NOMO-1 (cell line): Measurements from ENCODE around the gene TVP23A.

Experiments used
- DNase-seq, 2 experiments: peaks; one replicate each; lab custom pipeline; 2025; ENCODE audit not compliant: unreplicated experiment in 2 of 2; lab: John Stamatoyannopoulos, UW

Gene TVP23A

DNA sequence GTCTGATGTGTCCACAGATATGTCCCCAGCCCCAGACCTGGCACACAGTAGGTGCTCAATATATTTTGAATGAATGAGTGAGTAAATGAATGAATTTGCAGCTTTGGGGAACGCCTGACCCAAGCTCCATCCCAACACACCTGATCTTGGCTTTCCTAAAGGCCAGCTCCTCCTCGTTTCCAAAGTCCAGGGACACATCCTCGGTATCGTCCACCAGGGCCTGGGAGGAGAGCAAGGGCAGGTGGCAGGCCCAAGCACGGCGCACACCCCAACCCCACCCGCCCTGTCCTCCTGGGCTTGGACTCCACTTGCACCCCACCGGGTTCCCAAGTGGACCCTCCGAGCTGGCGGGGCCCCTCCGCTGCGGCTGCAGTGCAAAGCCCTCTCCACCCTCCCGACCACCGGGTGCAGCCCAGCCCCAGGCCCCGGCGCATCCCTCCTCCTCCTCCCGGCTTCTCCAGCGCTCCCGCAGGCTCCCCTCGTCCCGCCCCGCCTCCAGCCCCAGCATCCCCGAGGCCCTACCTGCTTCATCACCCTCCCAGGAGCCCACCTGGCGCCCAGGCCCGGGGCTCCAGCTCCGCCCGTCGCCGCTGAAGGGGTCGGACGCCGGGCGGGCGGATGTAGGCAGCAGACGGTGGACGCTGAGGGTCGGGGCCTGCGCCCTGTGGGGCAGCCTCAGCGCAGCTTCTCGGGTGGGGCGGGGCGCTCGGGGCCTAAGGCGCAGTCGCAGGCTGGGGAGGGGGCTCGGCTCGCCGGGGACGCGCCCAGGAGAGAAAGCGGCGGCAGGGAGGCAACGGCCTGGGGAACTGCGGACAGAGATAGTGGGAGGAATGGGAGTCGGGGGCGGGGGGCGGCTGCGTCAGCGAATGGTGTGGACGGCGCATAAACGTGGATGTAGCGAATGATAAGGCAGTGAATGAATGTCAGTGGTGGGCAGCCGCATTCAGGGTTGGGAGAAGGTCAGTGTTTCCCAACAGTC lies at the start of gene TVP23A:
TSS of gene TVP23A (minus strand) at position 832 of the 979 bp plus-strand sequence. CDS start at position 531, 301 bp downstream.
- no peak for DNase-seq

DNA sequence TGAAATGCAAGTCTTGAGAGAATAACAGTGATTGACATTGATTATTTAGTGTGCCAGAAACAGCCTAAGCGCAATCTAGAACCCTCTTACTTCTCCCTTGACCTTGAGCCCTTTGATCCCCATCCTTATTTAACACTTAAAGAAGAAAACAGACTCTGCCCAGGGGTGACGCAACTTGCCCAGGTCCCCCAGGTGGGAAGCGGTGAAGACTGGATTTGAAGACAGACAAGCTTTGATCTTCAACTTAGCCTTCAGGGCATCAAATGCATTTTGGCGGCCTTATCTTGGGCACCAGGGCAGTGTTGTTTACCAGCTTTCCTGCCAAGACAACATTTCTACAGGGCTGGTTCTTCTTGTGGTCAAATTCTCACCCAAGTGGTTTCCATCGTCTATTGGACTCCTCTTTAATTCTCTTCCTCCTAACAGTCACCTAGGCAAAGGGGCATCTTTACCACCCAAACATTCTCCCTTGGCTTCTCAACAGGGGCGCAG lies 49.6 kb upstream of the TVP23A start:
- peak in 1 of 2 experiments; percentile 76 for DNase-seq

DNA sequence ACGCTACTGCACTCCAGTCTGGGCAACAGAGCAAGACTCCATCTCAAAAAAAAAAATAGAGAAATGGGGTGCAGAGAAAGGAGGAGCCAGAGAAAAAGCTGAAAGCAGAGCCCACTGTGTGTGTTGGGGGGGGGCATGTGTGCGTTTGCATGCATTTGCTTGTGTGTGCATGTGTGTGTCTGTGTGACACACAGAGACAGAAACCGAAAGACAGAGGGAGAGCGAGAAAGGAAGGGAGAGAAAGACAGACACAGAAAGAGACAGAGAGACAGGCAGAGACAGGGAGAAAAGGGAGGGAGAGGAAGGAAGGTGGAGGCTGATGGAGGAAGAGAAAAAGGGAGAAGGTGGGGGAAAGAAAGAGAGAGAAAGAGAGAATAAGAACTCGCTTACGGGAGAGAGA lies 48.6 kb upstream of the TVP23A start:
- DNase-seq, result no peak

DNA sequence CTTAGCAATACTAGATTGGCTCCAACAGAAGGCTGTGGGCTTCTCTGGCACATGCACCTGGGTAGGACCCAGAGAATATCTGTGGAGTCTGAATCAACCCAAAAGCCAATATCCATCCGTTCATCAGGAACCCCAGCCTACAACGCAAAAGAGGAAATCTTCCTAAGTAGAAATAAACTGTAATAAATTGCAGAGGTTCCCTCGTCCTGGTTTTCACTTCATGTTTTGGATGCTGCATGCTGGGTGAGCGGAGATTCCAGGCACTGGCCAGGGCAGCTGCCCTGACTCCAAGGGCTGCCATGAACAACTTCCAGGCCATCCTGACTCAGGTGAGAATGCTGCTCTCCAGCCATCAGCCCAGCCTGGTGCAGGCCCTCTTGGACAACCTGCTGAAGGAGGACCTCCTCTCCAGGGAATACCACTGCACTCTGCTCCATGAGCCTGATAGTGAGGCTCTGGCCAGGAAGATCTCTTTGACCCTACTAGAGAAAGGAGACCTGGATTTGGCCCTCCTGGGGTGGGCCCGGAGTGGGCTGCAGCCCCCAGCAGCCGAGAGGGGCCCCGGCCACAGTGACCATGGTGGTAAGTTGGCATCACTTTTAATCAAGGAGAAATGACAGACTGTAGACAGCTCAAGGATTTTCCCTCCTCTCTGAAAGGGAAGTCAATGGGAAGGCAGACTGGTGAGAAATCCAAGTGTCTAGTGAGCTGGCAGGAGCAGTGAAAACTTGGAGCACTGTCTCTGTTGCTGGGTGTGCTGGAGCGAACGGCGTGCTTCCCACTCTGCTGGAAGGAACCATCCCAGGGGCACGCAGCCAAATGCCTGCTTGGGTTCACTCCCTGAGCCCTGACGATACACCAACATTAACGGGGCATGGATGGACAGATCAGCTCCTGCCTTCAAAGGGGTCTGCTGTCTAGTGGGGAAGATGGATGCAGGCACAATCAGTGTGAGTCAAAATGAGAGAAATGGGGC lies 47.7 kb upstream of the TVP23A start:
- no peak for DNase-seq

DNA sequence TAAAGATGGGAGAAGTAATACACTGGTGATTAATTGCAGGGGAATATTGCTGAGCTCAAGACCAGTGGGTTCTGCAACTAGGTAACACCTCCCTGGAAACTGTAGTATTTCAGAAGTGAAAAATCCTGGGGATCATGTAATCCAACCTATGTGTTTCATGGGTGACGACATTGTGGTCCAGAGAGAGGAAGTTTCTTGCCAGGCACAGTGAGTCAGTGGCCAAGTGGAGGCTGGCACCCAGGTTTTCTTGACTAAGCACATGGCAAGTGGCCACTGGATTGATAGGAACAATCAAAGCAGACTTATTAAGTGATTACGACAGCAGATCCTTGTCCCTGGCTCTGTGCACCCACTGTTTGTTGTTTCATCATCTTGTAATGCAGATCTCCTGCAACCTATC lies 43.8 kb upstream of the TVP23A start:
- DNase-seq, result peak; percentile 50 to 77

DNA sequence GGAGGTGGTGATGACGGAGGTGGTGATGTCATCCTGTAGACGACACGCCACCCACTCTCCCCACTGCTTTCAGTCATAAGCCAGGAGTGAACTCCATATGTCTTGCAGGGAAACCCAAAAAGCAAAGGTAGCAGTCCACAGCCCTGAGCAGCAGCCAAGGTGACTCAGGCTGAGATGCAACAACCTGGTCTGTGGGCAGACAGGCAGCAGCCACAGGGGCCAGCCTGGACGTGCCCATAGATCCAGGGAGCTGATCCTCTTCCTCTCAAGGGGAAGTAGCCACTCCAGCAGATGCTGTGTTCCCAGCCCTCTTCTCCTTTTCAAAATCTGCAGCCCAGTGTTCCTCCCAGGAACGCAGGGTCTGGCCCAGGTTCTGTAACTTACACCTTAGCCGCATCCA lies 41.1 kb upstream of the TVP23A start:
- DNase-seq, result no peak

DNA sequence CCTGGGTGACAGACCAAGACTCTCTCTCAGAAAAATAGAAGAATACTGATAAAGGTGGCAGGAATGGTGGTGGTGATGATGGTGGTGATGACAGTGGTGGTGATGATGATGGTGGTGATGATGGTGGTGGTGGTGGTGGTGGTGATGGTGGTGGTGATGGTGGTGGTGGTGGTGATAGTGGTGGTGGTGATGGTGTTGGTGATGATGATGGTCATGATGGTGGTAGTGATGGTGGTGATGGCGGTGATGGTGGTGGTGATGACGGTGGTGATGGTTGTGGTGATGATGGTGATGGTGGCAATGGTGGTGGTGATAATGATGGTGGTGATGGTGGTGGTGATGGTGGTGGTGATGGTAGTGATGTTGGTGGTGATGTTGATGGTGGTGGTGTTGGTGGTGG lies 40.4 kb upstream of the TVP23A start:
- no peak for DNase-seq

DNA sequence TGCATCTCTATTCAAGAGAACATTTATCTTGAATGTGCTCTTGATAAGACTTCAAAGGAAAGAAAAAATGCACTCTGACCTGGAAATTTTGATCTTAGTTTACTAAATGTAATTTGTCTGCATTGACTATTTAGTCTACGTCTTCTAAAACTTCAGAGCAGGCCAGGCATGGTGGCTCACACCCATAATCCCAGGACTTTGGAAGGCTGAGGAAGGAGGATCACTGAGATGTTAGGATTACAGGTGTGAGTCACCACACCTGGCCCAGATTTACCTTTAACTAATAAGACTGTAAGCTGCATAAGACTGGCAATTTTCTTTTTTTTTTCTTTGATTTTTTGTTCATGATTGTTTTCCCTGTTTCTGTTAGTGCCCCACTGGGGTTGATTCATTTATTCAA lies 39.6 kb upstream of the TVP23A start:
- DNase-seq, result no peak

DNA sequence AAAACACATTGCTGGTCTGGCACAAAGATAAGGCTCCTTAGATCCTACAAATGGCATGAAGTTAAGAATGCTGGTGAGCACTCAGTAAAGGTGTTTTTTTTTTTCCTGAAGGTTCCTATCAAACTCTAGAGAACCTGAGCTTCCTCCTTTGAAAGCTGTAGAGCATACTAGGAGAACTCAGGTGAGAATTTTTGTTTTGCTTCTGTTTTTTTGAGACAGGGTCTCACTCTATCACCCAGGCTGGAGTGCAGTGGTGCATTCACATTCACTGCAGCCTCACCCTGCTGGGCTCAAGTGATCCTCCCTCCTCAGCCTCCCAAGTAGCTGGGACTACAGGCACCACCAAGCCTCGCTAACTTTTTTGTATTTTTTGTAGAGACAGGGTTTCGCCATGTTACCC lies 37.4 kb upstream of the TVP23A start:
- DNase-seq, result no peak

DNA sequence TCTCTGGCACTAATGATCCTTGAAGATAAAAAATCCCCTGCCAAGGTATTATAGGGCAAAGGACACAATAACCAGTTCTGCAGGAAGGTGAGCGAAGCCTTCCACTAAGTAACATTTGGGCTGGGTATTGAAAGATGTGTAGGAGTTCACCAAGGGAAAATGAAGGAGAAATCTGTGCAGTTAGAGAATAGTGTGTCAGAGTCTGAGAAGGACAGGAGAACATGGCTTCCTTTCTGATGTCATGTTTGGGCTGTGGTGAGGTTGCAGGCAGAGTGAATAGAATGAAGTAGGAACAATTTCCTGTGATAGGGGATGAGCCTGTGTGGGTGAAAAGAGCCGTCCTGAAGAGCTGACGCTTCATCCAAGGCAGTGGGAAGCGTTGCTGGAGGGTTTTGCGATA lies 34.4 kb upstream of the TVP23A start:
- DNase-seq, result no peak

DNA sequence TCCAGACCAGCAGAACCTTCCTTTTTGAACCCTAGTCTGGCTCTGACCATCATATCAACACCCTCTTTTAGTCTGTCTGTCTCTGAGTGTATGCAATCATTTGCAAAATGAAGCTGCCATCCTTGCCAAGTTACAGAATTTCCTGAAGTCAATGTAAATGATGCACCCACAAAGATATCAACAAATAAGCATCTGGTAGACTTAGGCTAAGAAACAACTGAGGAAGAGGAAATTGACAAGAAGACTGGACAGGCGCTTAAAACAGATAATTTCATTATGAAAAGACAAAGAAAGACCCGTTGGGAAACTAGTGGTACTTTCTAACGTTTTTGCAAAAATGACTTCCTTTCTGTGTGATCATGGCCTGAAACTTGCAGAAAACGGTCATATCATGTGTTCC lies 33.7 kb upstream of the TVP23A start:
- DNase-seq, result peak; percentile 26 to 37

DNA sequence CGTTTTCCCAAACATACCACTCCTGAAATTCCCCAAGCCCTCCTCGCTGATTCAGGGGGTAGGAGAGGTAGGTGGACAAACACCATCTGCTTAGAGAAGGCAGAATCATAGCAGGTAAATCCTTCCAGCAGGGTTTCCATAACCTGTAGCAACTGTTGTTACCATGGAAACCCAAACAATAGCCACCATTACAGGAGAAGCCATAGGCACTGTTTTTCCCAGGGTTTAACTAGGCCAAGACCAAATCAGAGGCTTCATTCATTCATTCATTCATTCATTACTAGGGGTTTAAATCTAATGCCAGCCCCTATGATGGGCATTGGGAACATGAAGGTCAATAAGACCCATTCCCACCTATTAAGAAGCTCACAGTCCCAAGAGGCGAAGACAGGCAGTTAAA lies 32.9 kb upstream of the TVP23A start:
- DNase-seq, result no peak

DNA sequence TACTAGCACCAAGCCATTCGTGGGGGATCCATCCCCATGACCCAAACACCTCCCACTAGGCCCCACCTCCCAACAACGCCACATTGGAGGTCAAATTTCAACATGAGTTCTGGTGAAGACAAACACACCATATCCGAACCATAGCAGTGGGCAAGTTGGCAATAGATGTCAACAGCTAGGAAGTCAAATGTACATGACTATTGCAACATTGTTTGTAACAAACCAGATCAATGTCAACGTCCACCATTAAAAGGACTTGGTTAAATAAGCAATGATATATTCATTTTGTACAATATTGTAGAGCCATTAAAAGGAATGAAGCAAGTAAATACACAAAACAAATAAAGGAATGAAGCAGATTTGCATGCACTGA lies 31.9 kb upstream of the TVP23A start:
- DNase-seq, result no peak

DNA sequence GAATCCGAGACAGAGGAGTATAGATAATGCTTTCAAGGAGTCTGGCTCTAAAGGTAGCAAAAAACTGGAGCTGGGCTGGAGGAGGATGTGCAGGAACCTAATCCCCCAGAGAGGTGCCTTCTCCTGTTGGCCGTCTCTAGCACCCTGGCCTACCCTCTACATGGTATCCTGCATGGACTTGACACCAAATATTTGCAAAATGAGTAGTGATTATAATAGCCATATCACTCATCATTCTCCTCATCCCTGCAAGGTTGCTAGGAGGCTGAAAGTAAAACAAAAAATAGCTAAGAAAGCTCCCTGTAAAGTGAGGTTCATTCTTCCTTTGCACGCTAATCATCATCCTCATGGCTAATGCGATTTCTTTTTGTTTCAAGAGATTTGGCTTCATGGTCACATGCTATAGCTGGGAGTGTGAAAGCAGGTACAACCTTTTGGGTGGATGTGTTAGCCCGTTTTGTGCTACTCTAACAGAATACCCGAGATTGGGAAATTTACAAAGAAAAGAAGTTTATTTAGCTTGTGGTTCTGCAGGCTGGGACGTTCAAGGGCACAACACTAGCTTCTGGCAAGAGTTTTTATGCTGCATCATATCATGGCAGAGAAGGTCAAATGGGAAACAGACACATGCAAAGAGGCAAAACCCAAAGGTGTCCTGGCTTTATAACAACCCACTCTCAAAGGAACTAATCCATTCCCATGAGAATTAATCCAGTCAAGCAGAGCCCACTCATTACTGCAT lies 31.3 kb upstream of the TVP23A start:
- no peak for DNase-seq

DNA sequence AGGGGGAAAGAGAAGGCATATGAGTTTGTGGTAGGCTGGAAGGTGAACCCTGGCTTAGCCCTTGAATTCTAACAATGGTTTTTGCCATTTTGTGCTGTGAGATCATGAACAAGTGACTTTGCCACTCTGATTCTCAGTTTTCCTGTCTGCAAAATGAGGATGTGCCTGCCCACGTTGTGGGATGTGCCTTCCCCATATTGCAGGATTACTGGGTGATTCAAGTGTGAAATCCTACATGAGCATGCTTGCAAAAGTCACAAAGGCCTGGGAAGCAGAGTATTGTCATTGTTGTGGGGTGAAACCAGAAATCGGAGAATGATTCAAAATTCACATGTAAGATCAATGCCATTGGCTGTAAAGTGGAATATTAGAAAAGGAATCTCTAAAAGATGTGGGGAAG lies 28.6 kb upstream of the TVP23A start:
- no peak for DNase-seq

DNA sequence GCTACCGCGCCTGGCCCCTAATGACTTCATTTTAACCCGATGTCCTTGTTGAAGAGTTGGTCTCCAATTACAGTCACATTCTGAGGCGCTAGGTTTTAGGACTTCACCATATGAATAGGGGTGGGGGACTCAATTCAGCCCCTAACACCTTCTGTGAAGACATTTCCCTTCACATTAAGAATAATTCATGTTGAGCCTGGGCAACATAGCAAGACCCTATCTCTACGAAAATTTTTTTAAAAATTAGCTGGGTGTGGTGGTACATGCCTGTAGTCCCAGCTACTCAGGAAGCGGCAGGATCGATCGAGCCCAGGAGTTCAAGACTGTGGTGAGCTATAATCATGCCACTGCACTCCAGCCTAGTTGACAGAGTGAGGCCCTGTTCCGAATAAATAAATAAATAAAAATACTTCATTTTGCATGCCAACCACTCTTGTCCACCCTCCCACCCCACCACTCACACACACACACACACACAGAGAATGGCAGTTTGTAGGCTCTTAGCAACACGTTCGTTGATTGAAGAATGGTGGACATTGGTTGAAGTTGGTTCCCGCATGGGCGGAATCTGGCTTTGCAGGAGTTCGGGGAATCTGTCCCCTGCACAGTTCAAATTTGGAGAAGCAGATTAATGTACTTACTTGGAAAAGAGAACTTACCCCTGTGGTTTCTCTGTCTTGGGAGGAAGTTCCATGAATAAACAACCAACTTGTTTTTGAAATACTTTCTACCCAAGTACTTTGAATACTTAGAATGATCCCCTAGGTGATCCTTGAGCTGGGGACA lies 27.8 kb upstream of the TVP23A start:
- peak in 1 of 2 experiments; percentile 75 for DNase-seq

DNA sequence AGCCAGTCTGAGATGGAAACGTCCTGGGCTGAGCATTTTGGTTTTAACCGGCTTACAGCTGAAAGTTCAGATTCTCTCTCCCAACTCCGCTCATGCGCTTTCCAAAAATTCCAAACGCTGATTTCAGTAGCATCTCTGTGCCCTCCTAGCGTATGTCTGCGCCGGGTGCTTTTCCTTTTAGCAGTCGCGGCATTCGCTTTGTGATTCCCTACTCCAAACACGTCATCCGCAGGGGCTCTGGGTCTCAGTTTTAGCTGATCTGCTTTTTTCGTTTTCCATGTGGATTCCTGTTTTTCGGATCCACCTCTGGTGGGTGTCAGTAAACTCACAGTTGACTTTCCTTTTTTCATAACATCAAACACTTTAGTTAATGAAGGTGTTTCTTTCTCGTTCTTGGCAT lies 22.1 kb upstream of the TVP23A start:
- DNase-seq, result no peak

DNA sequence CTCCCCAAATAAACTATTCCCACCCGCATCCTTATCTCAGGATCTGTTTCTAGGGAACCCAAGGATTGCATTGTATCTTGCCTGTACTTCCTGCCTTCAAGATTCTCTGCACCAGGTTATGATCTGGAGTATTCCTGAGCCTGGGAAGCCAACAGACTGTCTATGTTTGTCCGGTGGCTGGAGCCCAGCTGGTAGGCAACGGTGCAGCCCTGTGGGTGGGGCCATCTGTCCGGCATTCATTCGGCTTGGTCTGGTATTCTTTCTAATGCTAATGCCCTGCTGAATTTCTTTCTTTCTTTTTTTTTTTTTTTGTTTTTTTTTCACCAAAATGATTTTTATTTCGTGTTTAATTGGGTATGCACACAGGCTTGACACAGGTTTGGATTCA lies 20.7 kb upstream of the TVP23A start:
- DNase-seq, result no peak

DNA sequence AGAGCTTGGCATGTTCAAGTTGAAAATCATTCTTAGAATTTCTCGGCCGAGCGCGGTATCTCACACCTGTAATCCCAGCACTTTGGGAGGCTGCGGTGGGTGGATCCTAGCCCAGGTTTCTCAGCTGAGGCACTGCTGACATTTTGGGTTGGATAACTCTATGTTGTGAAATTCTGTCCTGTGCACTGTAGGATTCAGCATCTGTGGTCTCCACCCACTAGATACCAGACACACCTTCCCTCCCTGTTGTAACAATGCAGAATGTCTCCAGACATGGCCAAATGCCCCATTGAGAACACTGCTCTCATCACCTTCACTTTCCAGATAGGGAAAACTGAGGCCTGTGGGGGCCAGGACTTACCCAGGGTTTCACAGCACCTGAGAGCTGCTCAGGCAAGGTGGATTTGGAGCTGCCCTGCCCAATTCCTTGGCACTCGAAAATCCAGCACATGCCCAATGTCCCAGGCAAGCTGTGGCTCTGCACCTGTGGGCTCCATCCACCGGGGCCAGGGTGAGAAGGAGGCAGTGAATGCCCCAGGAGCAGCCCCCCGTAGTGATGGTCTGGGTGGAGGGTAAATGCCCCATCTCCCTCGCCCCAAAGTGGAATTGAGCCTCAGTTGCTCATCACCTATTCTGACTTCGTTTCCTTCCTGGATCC lies 20.2 kb upstream of the TVP23A start:
- peak in 1 of 2 experiments; percentile 4 for DNase-seq
